Measurements from ENCODE around the gene YBX1. TPM values are rescaled to one million over a fixed set of nuclear protein-coding genes. Genes with fewer than 3 reads are reported as not detected.

Gene YBX1
- total RNA-seq, 1 experiment from 2014 or later: 1,098 TPM

Other genes starting within 250 kb of the YBX1 start
- 0.63 to 1.4 TPM (median 0.89 TPM) in 3 replicates for gene ZMYND12, start 226.4 kb upstream of the YBX1 start, total RNA-seq (2021)
- gene PPCS, start 225.9 kb upstream of the YBX1 start, total RNA-seq (2021): 35.1 to 40.2 TPM (median 36.8 TPM) in 3 replicates
- 0.71 to 2.1 TPM (median 0.92 TPM) in 3 replicates for gene CCDC30, start 219.1 kb upstream of the YBX1 start, total RNA-seq (2021)
- 68.5 to 73.1 TPM (median 69.3 TPM) in 3 replicates for gene PPIH, start 24.0 kb upstream of the YBX1 start, total RNA-seq (2021)
- 8.1 to 15.9 TPM (median 14.7 TPM) in 3 replicates for gene CLDN19, start 57.8 kb downstream of the YBX1 start, total RNA-seq (2021)
- gene P3H1, start 84.6 kb downstream of the YBX1 start, total RNA-seq (2021): 78.1 to 95.1 TPM (median 80.3 TPM) in 3 replicates
- 5.1 to 6.3 TPM (median 5.3 TPM) in 3 replicates for gene C1orf50, start 84.8 kb downstream of the YBX1 start, total RNA-seq (2021)
- gene TMEM269, start 102.6 kb downstream of the YBX1 start, total RNA-seq (2021): 0.57 to 0.85 TPM (median 0.73 TPM) in 3 replicates
- 2.6 to 4.2 TPM (median 3.1 TPM) in 3 replicates for gene ERMAP, start 134.7 kb downstream of the YBX1 start, total RNA-seq (2021)
- gene SVBP, start 135.0 kb downstream of the YBX1 start, total RNA-seq (2021): 28.7 to 31.3 TPM (median 30.7 TPM) in 3 replicates
- gene ZNF691, start 164.2 kb downstream of the YBX1 start, total RNA-seq (2021): 16.6 to 18.5 TPM (median 18.0 TPM) in 3 replicates